Astrocyte (in vitro differentiated cells and primary cell): Measurements from ENCODE around the gene MAP3K20.

Experiments used
- CTCF ChIP-seq: IDR thresholded peaks from 2 replicates; pipeline ENCODE4 v1.5.1; 2011; ENCODE audit warnings: low read depth, mild to moderate bottlenecking, inconsistent platforms, low read length, moderate library complexity; ENCODE audit not compliant: insufficient read depth
- EZH2 ChIP-seq: IDR thresholded peaks from 2 replicates; pipeline ENCODE4 v1.6.1; 2012; ENCODE audit warnings: mild to moderate bottlenecking, low read length, inconsistent platforms; ENCODE audit not compliant: insufficient read depth

GRCh38 chr2:173130496-173131465 is 55.1 kb downstream of the MAP3K20 start:
- TF ChIP-seq CTCF (no peak), EZH2 (no peak)
